Measurements from ENCODE around the gene COTL1.

DNA sequence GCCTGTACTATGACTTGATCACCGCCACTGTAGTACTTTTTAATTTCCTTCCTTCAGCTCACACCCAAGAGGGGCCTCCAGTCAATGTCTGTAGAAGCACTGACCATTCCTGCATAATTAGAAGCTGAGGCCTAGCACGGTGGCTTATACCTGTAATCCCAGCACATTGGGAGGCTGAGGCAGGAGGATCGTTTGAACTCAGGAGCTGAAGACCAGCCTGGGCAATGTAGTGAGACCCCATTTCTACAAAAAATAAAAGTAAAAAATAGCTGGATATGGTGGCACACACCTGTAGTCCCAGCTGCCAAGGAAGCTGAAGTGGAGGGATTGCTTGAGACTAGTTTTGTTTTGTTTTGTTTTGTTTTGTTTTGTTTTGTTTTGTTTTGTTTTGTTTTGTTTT lies 36.4 kb upstream of the COTL1 start:
- TF ChIP-seq, protein P1, sequence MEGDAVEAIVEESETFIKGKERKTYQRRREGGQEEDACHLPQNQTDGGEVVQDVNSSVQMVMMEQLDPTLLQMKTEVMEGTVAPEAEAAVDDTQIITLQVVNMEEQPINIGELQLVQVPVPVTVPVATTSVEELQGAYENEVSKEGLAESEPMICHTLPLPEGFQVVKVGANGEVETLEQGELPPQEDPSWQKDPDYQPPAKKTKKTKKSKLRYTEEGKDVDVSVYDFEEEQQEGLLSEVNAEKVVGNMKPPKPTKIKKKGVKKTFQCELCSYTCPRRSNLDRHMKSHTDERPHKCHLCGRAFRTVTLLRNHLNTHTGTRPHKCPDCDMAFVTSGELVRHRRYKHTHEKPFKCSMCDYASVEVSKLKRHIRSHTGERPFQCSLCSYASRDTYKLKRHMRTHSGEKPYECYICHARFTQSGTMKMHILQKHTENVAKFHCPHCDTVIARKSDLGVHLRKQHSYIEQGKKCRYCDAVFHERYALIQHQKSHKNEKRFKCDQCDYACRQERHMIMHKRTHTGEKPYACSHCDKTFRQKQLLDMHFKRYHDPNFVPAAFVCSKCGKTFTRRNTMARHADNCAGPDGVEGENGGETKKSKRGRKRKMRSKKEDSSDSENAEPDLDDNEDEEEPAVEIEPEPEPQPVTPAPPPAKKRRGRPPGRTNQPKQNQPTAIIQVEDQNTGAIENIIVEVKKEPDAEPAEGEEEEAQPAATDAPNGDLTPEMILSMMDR (IDR thresholded peaks at IDR 0.05) = no peak
- no peak for TF ChIP-seq POLR2A (IDR thresholded peaks at IDR 0.05)
